RCC 7860 (cell line): ENCODE results near the gene B3GNT5.

Experiments
- DNase-seq: peaks from one replicate; pipeline ENCODE4 v3.0.0-alpha.2; 2015; ENCODE audit warnings: low spot score
- FAIRE-seq: peaks from 2 replicates; lab custom pipeline; 2012; peaks lifted over from hg19 to GRCh38; lab: Jason Lieb, UNC

Gene B3GNT5

GRCh38 chr3:183287301-183287971 is 34.4 kb downstream of the B3GNT5 start:
- DNase-seq = peak; percentile 32
- FAIRE-seq = peak; percentile 42

DNA sequence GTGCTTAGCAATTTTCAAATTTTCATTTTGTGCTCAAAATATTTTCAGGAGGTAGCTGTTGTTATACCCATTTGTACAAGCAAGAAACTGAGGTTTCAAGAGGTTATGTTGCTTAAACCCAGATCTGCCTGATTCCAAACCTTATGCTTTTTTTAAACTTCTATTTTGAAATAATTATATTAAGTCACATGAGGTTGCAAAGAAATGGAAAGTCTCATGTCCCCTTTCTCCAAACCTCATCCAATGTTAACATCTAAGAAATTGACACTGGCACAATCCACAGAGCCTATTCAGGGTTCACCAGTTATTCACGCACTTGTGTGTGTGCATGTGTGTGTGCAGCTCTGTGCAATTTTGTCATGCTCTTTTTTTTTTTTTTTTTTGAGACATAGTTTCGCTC is 35.1 kb downstream of the B3GNT5 start:
- no peak for FAIRE-seq
- DNase-seq = no peak

- DNase-seq (no peak), FAIRE-seq (no peak)
These were observed 37.2 kb downstream of the B3GNT5 start for GRCh38 chr3:183290216-183290615.

- FAIRE-seq (no peak), DNase-seq (no peak)
These were observed 38.5 kb downstream of the B3GNT5 start for GRCh38 chr3:183291497-183292031.

DNA sequence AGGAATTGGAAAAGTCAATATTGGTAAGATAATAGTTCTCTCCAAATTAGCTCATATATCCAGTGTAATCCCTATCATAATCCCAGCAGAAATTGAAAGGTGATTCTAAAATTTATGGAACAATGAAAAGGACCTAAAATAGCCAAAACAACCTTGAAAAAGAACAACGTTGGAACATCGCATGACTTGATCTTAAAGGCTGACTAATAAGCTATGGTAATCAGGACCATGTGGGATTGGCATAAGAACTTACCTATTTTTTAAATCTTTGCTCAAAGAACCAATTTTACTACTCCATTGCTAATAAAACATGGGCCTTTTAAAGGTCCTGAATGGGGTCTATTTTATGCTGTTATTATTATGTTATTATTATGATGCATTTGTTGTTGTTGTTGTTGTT is 40.9 kb downstream of the B3GNT5 start:
- DNase-seq (no peak), FAIRE-seq (no peak)

DNA sequence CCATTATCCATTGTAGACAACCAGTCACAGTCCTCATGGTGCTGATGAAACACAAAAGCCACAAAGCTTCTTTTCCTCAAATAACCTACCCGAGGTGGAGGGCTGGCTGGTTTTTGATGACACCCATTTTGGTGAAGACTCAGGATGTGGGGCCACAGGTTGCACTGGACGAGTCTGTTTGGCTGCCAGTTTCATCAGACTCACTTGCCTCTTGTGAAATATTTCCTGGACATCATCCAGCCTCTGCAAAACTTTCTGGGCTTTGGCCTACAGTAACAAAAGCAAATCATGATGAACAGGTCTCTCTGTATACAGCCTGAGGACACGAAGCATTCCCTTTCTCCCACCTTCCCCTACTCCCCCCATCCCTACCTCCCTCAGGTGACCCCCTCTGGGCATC is 42.2 kb downstream of the B3GNT5 start:
- DNase-seq (no peak), FAIRE-seq (no peak)

- no peak for FAIRE-seq
- DNase-seq = no peak
These were observed 43.9 kb downstream of the B3GNT5 start for GRCh38 chr3:183296944-183297343.

DNA sequence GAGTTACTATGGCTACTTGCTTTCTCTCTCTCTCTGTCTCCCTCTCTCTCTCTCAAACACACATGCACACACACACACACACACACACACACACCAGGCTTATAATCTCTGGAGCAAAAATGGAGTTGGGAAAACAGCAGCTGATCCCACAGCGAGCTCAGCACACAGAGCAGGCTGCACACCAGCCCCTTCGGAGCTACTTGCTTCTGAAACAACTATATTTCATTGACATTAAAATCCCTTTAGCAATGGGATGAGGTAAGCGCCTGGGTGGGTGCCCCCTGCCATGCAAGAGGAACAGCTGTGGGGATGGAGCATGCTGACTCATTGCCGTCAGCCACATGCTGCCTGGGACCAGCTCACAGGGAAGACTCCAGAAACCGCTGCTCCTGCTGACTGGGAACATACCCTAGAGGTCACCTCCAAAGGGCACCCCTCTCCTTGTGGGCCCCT is 45.7 kb downstream of the B3GNT5 start:
- peak; percentile 79 for FAIRE-seq
- peak; percentile 83 for DNase-seq

- FAIRE-seq (no peak), DNase-seq (no peak)
These were observed 46.9 kb downstream of the B3GNT5 start for GRCh38 chr3:183299976-183300375.

DNA sequence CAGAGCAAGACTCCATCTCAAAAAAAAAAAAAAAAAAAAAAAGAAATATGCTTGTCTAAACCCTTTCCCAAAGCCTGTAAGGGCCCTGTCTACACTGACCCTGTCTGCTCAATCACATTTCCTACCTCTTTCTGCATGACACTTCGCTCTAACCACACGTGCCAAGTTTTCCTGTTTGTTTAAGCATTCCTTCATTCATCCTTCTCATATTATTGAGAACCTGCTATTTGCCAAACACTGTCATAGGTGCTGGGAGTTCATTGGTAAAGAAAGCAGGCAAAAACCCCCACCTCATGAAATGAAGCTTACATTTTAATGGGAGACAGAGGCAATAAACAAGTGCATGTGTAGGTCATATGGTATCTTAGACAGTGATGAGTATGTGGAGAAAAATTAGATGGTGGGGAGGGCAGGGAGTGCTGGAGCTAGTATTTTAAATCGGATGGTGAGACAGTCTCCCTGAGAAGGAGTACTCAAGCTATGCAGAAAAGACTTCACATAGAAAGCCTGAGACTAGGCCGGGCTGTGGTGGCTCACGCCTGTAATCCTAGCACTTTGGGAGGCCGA is 48.0 kb downstream of the B3GNT5 start:
- DNase-seq (no peak), FAIRE-seq (no peak)

DNA sequence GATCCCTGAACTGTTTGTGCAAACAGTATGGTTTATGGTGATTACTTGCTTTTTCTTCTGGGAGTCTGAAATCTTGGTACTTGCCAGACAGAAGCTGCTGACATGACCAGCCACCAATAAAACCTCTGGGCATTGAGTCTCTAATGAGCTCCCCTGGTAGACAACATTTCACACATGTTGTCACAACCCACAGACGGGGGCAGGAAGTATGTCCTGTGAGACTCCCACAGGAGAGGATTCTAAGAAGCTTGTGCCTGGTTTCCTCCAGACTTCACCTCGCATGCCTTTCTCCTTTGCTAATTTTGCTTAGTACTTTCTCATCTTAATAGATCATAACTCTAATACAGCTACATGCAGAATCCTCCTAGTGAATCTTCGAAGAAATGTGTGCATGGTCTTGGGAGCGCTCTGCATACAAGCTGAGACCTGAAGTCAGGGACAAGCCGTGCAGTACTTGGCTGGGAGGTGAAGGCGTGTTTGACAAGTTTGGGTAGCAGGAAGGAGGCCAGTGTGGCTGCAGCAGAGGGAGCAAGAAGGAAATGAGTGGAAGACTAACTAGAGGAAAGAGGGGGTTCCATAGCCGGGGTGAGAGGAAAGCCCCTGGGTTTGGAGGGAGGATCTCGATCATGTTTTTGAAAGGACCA is 49.0 kb downstream of the B3GNT5 start:
- no peak for FAIRE-seq

DNA sequence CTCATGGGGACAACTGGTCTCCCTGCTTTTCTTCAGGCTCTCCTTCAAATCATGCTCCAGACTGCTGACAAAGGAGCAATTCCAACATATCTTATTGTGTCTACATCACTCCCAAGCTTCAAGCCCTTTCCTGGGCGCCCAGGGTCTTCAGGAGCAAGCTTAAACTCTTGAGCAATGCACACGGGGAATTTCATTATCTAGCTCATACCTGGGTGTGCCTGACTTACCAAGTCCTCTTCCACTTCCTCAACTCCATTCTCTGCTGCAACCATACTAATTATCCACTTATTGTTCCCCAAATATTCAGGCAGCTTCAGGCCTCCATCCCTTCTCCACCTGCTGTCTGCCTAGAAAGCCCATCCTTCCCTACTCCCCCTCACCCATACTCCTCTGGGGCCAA is 50.6 kb downstream of the B3GNT5 start:
- no peak for FAIRE-seq
- no peak for DNase-seq

More for the DNA sequence above, 49.0 kb downstream of the B3GNT5 start:
- DNase-seq = no peak

DNA sequence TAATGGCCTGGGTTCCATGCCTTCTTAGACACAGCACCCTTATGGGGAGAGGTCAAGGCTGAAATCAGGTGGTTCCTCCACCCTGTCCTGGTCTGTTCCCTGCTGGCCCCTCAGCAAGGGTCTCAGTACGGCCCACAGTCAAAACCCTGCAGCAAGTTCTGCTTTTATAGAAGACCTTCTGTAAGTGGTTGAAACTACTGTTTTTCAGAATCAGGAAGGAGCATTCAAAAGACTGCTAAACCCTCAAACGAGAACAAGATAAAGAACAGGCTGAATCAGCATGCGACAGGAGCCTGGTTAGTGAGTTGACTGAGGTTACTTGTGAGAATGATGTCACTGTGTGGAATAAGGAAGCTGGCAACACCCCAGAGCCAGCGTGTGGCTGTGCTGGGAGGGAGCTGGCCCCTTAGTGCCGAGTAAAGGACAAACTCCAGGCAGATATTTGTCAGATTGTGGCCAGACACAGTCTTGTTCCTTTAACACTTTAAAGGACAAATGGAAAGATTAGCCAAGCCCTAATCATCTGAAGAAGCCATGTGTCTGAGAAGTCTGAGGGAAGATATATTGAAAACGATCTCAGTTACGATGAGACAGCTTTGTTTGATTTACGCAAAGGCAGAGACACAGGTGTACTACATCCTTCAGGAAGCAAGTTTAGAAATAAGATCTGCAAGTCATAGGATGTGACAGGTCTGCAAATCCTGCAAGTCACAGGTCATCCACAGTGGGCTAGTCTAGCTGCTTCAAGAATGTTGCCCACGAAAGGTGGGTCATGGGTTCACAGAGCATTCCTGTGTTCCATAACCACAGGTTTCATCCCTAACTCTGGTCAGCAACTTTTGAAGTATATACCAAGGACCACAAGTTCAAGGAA is 54.0 kb downstream of the B3GNT5 start:
- DNase-seq = peak; percentile 98
- peak; percentile 95 for FAIRE-seq

- FAIRE-seq = no peak
- DNase-seq = peak; percentile 31
These were observed 54.7 kb downstream of the B3GNT5 start for GRCh38 chr3:183307749-183308148.

GRCh38 chr3:183308751-183309150 is 55.7 kb downstream of the B3GNT5 start:
- no peak for DNase-seq
- no peak for FAIRE-seq

DNA sequence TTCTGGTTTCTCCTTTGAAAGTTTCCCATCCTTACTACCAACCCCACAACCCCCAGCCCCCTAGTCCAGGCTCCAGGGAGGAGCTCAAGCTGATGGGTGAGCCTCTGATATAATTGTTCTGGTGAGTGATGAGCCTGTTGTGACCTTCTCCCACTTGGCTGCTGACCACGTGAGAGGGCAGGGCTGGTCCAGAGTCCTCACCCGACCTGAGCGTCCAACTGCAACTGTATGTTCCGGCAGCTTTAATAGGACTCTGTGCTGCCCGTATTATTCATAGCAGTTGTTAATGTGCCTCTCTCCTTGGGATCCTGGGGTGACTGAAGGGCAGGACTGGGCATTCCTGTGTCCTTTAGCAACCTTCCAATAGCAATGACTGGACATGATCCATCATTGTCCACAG is 56.2 kb downstream of the B3GNT5 start:
- FAIRE-seq = no peak
- no peak for DNase-seq

DNA sequence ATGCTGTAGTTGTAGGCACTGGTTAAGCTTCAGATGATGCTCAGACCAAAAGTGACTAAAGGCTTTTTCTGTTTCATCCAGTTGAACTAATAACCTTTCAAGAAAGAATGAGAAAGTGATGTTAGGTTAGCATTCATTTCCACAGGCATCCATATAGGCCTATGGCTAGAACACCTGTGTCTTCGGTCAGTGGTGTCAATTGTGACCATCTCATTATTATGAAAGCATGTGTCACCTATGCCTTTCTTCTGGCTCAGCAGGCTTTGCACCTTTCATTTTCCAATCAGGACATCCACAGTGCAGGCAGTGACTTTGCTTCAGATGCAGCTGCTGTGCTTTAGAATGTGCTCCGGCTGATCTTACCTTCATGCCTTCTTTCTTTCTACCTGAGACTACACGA is 57.9 kb downstream of the B3GNT5 start:
- no peak for FAIRE-seq
- DNase-seq = no peak

- no peak for FAIRE-seq
These were observed 59.4 kb downstream of the B3GNT5 start for GRCh38 chr3:183312433-183312832.

DNA sequence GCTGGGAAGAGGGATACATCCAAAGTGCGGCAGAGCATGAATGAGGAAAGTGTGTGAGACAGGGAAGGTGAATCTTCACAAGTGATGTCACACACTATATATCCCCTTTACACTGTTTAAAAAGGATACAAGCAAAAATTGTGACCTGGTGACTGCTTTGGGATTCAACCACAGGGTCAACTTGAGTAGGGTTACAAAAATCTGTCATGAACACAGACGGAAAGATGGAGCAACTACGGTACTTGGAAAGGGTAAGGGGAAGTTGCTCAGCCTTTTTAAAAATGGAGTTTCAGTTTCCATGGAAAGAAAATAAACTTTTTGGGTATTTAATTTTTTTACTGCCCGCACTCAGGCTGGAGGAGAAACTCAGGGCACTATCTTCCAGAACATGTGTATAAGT is 60.3 kb downstream of the B3GNT5 start:
- no peak for FAIRE-seq
- no peak for DNase-seq

More at GRCh38 chr3:183312433-183312832, 59.4 kb downstream of the B3GNT5 start:
- DNase-seq = no peak

DNA sequence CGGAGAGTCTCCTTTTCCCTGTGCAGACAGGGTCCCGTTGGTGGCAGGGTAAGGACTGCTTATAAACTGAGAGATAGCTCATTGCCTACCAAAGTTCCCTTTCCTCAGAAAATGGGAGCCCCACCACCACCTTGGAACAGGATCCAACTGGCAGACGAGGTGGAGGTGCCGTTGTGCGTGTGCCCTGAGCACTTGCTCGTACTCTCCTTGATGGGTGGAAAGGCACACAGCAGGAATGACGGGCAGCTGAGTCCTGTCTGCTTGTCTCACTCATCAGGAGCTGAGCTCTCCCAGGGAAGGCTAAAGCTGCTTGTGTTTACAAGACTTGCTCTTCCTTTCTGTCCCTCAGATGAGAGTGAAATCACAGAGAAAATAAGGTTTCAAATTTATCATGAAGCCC is 60.7 kb downstream of the B3GNT5 start:
- FAIRE-seq = no peak
- DNase-seq = no peak

DNA sequence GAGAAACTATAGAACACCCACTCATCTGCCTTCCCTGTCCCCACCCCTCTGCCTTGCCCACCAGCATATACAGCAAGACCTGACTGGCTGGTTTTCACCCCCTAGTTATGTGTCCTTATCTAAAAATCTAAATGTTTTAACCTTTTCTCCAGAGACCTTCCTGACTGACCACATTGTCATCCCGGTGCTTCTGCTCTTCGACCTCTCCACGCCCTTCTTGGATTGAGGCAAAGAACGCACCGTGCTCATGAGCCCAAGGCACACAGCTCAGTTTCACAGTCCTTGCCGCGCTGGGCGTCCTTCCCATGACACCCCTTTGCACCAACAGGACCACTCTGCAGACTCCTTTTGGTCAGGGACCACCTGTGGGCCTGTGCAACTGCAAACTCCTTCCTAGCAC is 62.7 kb downstream of the B3GNT5 start:
- FAIRE-seq = no peak
- no peak for DNase-seq
